ENCODE measurements around the gene NDUFA6. TPM values are rescaled to one million over a fixed set of nuclear protein-coding genes. Genes with fewer than 3 reads are reported as not detected.

NDUFA6 gene
- total RNA-seq, result 34.7 TPM

DNA sequence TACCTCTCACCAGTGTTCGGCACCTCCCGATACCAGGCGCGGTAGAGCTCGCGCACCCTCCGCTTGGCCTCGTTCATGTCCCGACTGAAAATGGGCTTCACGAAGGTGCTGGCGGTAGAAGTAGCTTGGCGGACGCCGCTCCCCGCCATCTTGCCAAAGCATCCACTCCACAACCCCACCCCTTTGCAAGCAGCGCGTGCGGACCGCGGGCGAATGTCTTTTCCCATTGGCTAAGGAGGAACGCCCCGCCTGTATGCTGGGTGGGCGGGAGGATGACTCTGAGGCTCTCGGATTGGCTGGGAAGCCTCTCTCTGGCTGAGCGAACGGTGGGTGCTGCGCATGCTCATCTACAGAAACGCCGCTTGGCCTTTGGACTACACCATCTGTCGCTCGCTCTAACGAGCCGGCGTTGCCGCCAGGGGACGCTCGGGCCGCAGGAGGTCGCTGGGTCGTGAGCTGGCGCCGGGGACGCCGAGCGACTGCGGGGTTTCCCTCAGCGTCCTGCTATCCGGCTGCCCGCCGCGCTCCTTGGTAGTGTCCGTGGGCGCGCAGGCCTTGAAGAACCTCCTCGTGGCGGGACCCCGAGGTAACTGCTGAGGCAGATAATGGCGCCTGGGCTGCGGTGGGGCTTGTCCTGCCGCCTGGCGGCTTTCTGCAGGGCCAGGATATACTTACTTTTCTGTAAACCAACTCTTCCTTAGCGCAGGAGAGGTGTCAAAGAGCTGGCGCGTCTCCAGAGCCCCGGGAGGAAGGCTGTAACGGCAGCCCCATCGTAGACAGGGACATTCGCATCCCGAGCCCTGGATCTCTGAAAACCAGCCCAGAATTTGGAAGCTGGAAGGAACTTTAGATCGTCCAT is at the start of gene NDUFA6:
Gene NDUFA6, minus strand, starts transcription at position 177 of the 859 bp plus-strand sequence. Its CDS starts 28 bp downstream, at position 149.

DNA sequence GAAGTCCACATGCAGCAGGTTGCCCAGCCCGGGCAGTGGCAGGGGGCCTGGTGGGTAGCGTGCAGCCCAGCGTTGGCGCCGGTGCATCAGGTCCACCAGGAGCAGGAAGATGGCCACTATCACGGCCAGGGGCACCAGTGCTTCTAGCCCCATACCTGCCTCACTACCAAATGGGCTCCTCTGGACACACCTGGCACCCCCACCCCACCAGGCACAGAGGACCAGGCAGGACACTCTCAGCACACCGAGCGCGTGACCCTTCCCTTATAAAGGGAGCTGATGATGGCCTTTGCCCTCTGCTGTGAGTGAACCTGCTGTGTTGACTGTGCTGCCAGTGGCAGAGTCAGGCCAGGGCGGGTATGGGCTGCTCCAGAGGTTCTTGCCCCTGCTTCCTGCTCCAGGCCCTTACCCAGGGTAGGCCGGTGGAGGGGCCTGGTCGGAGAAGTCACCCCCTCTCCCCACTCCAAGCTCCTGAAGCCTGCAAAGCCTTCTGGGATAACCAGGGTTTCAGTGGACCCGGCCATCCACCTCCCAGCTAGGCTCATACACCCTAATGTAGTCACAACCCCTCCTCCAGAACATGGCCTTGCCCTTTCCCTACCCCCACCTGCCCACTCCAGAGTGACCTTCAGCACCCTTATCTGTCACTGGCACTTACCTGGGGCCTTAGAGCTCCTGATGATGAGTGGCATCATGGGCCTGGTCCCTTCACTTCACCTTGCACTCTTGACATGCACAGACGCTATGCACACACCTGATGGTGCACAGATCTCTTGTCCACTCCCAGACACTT is 40.3 kb upstream of the NDUFA6 start, which contains the start of gene CYP2D6:
Gene CYP2D6, minus strand, starts transcription at position 172 of the 793 bp plus-strand sequence. Its CDS starts 19 bp downstream, at position 153.

DNA sequence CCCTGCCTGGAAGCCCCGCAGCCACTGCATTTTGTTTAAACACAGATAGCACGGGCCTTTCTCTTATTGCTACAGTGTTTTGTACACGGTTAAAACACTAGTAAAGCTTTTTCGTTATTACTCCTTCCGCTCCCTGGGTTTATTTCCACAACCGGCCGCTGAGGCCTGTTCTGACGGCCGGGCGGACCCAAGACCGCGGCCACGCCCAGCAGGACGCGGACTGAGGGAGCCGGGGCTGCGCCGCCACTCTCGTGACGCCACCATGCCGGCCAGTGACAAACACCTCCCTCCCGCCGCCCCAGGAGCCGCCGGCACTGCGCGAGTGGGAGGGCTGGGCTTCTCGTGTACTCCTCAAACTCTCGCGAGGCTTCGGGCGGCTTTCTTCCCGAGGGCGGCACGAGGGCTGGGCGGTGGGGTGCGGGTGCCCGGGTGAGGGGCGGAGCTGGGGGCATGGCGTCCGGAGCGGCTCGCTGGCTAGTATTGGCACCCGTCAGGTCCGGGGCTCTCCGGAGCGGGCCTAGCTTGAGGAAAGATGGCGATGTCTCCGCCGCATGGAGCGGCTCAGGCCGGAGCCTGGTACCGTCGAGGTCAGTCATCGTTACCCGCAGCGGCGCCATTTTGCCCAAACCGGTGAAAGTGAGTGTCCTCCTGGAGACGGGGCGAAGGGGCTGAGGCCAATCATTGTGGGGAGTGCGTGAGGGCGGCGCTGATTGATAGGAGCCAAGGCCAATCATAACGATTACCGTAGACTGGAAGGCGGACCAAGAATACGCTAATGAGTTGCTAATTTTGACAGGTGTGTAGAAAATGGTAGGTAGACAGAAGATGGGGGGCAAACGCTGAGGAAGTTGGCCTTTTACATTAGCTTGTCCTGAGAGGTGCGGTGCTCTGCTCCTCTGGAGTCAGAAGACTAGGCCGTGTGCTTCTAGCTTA is 11.0 kb downstream of the NDUFA6 start, which contains the start of gene SMDT1:
Gene SMDT1, plus strand, starts transcription at position 382 of the 933 bp plus-strand sequence. Its CDS starts 69 bp downstream, at position 451.

DNA sequence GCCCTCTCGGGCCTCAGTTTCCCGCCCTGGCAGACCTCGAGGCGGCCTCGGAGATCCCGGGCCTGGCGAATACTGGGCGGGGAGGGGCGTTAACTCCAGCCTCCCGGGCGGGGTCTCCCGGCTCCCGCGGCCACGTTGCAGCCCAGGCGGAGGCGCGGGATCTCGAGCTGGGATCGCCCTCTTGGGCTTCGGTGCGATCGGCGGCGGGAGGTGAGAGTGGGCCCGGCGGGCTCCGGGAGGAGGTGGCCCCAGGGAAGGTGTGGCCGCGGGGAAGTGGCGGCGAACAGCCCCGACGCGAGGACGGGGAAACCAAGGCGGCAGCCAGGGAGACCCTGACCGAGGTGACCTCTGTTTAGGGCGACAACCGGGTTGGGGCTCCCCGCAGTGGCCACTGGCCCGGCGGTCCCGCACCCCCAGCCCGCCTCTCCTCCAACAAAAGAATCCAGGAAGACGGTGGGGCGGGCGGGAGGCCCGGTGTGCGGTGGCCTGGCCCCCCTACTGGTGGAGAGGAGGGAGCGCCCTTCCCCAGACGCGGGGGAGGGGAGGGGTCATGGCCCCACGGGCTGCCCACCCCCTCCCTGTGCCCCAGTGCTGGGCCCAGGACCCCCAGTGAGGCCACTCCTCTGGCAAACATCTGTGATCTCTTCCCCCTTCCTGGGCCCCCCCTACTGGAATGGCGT is 16.3 kb downstream of the NDUFA6 start, which contains the start of gene PHETA2:
Gene PHETA2, plus strand, starts transcription at position 117 of the 680 bp plus-strand sequence. CDS start 3,046 bp downstream, outside the sequence.

DNA sequence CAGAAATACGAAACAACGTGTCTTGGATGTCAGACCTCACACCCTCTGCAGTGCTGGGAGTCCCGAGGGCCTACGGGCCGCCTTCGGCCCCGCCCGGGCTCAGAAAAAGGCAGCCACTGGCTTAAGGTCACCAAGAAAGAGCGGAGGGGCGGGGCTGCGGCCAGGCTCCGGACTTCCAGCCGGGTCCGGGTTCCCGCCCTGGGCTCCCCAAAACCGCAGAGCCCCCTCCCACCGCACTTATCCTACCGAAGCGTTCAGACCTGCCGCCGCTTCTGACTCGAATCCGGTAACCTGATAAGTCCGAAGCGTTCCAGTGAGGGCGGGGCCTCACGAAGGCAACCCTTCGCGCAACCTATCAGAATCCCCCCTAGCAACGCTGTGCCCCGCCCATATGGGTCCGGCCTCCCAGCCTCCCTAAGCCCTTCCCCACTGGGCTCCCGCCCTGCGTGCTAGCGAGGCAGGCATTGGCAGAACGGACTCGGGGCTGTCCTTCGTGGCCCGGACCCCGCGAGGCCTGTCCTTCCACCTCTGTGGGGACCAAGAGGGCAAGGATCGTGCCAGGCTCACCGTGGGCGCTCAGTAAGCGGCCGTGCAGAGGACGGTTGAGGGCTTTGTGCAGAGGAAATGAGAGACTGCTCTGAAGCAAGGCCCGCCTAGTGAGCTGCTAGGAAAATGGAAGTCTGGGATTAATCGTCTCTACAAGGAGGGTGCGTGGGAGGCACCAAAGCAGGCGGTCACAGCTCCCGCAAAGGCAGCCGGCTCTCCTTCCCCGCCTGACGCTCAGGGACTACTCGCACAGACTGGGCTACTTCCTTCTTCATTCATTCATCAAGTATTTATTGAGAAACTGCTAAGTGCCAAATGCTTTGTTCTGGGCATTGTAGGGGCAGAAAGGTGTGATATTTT is 19.8 kb downstream of the NDUFA6 start, which contains the start of gene NAGA:
Gene NAGA, minus strand, starts transcription at position 296 of the 906 bp plus-strand sequence. CDS start 515 bp downstream, outside the sequence.

Small RNA genes within 50 kb of the gene (small RNA-seq; reads per million reads assigned to genes)
- not detected for gene SNORD13P1 (ENCODE audit: low replicate concordance)

Other genes starting within 250 kb of the NDUFA6 start
- not detected for gene SHISA8, start 175.7 kb downstream of the NDUFA6 start, total RNA-seq
- gene TNFRSF13C, start 164.0 kb downstream of the NDUFA6 start, total RNA-seq, result under 0.01 TPM
- 8.5 TPM for gene CENPM, start 143.6 kb downstream of the NDUFA6 start, total RNA-seq
- gene SEPTIN3, start 121.3 kb downstream of the NDUFA6 start, total RNA-seq, result 227 TPM
- gene WBP2NL, start 92.0 kb downstream of the NDUFA6 start, total RNA-seq, result 14.4 TPM
- gene NAGA, start 20.0 kb downstream of the NDUFA6 start, total RNA-seq, result 12.8 TPM
- 2.8 TPM for gene PHETA2, start 16.5 kb downstream of the NDUFA6 start, total RNA-seq
- gene SMDT1, start 11.1 kb downstream of the NDUFA6 start, total RNA-seq, result 19.4 TPM
- gene CYP2D6, start 40.0 kb upstream of the NDUFA6 start, total RNA-seq, result 7.2 TPM
- gene TCF20, start 179.9 kb upstream of the NDUFA6 start, total RNA-seq, result 81.4 TPM

Measured in parietal lobe (tissue), 2 donors.